ENCODE results near the gene IGFN1.
A peak's percentile ranks its signal among the peaks of the same experiment; 100 is the strongest.
"Not testable (repeated sequence)": the region's sequence is repeated elsewhere in the genome, so short reads cannot be mapped to it uniquely, and the experiment has no call there.

IGFN1 gene

GRCh38 chr1:201190624-201191051 lies at the start of gene IGFN1:
TSS of gene IGFN1 (plus strand) at chr1:201190824. CDS start at chr1:201193294, 2,470 bp downstream.
- FAIRE-seq, result no peak

GRCh38 chr1:201140941-201141260 lies 49.7 kb upstream of the IGFN1 start:
- no peak for FAIRE-seq

GRCh38 chr1:201141418-201141817 lies 49.2 kb upstream of the IGFN1 start:
- no peak for FAIRE-seq

- no peak for FAIRE-seq
Measured at GRCh38 chr1:201142011-201142848, 48.4 kb upstream of the IGFN1 start.

- FAIRE-seq, result no peak
Measured at GRCh38 chr1:201142849-201143725, 47.5 kb upstream of the IGFN1 start.

GRCh38 chr1:201143726-201144635 lies 46.6 kb upstream of the IGFN1 start:
- FAIRE-seq, result no peak

- FAIRE-seq, result no peak
Measured at GRCh38 chr1:201144701-201145100, 45.9 kb upstream of the IGFN1 start.

- FAIRE-seq, result no peak
Measured at GRCh38 chr1:201145132-201145531, 45.5 kb upstream of the IGFN1 start.

- FAIRE-seq, result no peak
Measured at GRCh38 chr1:201145816-201146215, 44.8 kb upstream of the IGFN1 start.

GRCh38 chr1:201146626-201147390 lies 43.8 kb upstream of the IGFN1 start:
- no peak for FAIRE-seq

- no peak for FAIRE-seq
Measured at GRCh38 chr1:201147396-201148015, 43.1 kb upstream of the IGFN1 start.

GRCh38 chr1:201149400-201149799 lies 41.2 kb upstream of the IGFN1 start:
- no peak for FAIRE-seq

GRCh38 chr1:201153474-201154388 lies 36.9 kb upstream of the IGFN1 start:
- no peak for FAIRE-seq

- FAIRE-seq, result peak; percentile 81
Measured at GRCh38 chr1:201154389-201155165, 36.0 kb upstream of the IGFN1 start, which contains the start of gene TMEM9. TSS of gene TMEM9 (minus strand) at chr1:201154474. CDS start at chr1:201153923, 551 bp downstream.

GRCh38 chr1:201155354-201155753 lies 35.3 kb upstream of the IGFN1 start:
- FAIRE-seq, result no peak

GRCh38 chr1:201156346-201156745 lies 34.3 kb upstream of the IGFN1 start:
- no peak for FAIRE-seq

GRCh38 chr1:201156819-201157218 lies 33.8 kb upstream of the IGFN1 start:
- FAIRE-seq, result no peak

GRCh38 chr1:201157949-201158348 lies 32.7 kb upstream of the IGFN1 start:
- FAIRE-seq, result no peak

GRCh38 chr1:201163036-201163435 lies 27.6 kb upstream of the IGFN1 start:
- not testable (repeated sequence) for FAIRE-seq

Measured in G401.6 (cell line).